ENCODE data around the gene TCERG1L.

DNA sequence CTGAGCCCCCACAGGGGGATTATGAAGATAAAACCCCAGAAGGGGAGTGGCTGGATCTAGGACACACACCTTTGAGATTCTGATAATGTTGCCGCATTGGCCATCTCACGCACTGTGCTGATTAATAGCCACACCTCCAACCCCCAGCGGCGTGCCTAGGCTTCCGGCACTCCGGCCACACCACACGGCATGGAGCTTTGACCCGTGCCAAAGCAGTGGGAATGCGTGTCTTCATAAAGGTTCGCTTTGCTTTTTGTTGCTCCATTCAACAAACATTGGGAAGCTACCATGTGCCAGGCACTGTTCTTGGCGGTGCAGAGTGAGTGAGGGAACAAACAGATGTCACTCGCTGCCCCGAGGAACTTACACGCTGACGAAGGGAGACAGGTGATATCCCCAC is 117.6 kb downstream of the TCERG1L start:
- TF ChIP-seq, protein P1, sequence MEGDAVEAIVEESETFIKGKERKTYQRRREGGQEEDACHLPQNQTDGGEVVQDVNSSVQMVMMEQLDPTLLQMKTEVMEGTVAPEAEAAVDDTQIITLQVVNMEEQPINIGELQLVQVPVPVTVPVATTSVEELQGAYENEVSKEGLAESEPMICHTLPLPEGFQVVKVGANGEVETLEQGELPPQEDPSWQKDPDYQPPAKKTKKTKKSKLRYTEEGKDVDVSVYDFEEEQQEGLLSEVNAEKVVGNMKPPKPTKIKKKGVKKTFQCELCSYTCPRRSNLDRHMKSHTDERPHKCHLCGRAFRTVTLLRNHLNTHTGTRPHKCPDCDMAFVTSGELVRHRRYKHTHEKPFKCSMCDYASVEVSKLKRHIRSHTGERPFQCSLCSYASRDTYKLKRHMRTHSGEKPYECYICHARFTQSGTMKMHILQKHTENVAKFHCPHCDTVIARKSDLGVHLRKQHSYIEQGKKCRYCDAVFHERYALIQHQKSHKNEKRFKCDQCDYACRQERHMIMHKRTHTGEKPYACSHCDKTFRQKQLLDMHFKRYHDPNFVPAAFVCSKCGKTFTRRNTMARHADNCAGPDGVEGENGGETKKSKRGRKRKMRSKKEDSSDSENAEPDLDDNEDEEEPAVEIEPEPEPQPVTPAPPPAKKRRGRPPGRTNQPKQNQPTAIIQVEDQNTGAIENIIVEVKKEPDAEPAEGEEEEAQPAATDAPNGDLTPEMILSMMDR (IDR thresholded peaks at IDR 0.05): no peak
- no peak for TF ChIP-seq POLR2A (IDR thresholded peaks at IDR 0.05)
